BLaER1 (cell line): ENCODE results near the gene KDM4C.

ENCODE experiments used
- H3K27ac ChIP-seq: shearing (Covaris generic); formaldehyde crosslinking; 2 replicates; pipeline ENCODE4 v1.8.1; 2022
- H3K27me3 ChIP-seq: shearing (Covaris generic); formaldehyde crosslinking; 2 replicates; pipeline ENCODE4 v1.8.1; 2022
- H3K36me3 ChIP-seq: shearing (Covaris generic); formaldehyde crosslinking; 2 replicates; pipeline ENCODE4 v1.8.1; 2022
- H3K4me1 ChIP-seq: shearing (Covaris generic); formaldehyde crosslinking; 2 replicates; pipeline ENCODE4 v1.8.1; 2022
- H3K4me2 ChIP-seq: shearing (Covaris generic); formaldehyde crosslinking; 2 replicates; pipeline ENCODE4 v1.8.1; 2022
- H3K4me3 ChIP-seq: shearing (Covaris generic); formaldehyde crosslinking; 2 replicates; pipeline ENCODE4 v1.8.1; 2022
- H3K9ac ChIP-seq: shearing (Covaris generic); formaldehyde crosslinking; 2 replicates; pipeline ENCODE4 v1.8.1; 2022
- H3K9me3 ChIP-seq: shearing (Covaris generic); formaldehyde crosslinking; 2 replicates; pipeline ENCODE4 v1.8.1; 2022
- H4K20me1 ChIP-seq: shearing (Covaris generic); formaldehyde crosslinking; 2 replicates; pipeline ENCODE4 v1.8.1; 2022
- Cebpa-rat ChIP-seq: shearing (Covaris generic); IDR thresholded peaks from 2 replicates; pipeline ENCODE4 v1.8.1; 2022

The KDM4C gene

DNA sequence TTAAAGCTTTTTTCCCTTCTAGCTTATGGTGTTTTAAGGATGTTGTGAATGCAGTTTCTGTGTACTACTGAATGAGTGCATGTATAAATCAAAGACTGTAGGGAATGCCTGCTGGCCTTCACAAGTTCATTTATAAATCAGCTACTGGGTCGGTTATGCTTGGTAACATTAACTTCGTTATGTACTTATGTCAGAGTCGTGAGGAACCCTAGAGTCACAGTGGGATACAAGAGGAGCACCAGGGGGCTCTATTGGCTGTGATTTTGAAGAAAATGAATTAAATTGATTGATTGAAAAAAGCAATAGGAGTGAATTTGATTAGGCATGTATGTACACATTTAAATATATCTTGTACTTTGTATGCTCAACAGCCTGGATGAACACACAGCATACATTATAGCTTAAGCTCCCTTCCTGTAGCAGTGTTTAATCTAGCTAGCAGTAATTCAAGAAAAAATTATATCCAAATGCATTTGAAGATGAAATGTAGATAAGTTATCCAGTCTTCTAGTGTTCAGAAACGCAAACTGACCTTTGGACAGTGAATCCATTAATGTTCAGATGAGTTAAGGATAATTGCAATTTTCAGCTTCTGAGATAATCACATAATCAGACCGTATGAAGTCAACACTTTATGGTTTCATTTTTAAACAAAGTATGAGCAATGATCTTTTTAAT lies 204.2 kb downstream of the KDM4C start:
- Histone ChIP-seq H3K9me3 (no peaks in the 10 kb centered on the region), H4K20me1 (no peaks in the 10 kb centered on the region), H3K4me2 (no peak overlapping the region), H3K36me3 (peaks cover 27% of the 10 kb centered on the region), H3K4me3 (no peak overlapping the region), H3K27ac (no peak overlapping the region), H3K9ac (no peak overlapping the region), H3K4me1 (peaks cover 24% of the 10 kb centered on the region), H3K27me3 (no peaks in the 10 kb centered on the region)
- TF ChIP-seq Cebpa-rat, result no peak

DNA sequence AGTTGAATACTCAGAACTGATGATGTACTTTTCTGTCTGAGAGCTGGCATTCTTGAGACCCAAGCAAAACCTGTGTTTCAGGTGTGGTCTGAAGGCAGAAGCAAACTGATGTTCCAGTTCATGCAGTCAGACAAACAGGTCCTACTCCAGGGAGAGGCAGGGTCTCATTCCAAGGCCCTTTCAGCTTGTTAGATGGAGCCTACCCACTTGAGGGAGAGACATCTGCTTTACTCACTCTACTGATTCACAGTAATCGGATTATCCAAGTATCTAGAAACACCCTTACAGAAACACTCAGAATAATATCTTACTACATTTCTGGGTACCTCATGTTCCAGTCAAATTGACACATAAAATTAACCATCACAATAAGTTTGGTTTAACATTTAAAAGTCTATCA lies 207.8 kb downstream of the KDM4C start:
- no peaks in the 10 kb centered on the region for H3K9me3 ChIP-seq
- H3K4me1 ChIP-seq, result peaks cover 2% of the 10 kb centered on the region; the same call in 1 of the 2 replicates
- TF ChIP-seq Cebpa-rat, result no peak
- peaks cover 17% of the 10 kb centered on the region for H4K20me1 ChIP-seq
- H3K27me3 ChIP-seq, result no peaks in the 10 kb centered on the region
- H3K4me3 ChIP-seq, result no peak overlapping the region
- no peak overlapping the region for H3K4me2 ChIP-seq
- peaks cover 10% of the 10 kb centered on the region for H3K36me3 ChIP-seq
- H3K27ac ChIP-seq, result no peak overlapping the region
- no peak overlapping the region for H3K9ac ChIP-seq

DNA sequence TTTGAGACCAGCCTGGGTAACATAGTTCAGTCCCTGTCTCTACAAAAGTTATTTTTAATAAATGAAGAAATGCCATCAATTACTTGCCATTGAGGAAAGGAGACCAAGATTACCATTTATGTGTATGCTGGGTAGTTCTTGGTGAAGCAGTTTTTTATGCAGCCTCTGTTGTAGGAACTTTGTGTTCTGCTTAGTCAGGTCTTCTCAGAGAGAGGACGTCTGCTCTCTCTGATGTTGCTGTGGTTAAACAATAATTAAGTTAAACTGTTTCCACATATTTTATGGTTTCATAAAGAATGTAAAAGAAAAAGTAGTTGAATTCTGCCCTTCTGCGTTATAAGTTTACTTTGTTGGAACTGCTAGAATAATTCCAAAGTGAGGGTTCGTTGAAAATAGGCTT lies 210.5 kb downstream of the KDM4C start:
- Histone ChIP-seq H3K4me3 (no peak overlapping the region), H3K4me2 (no peak overlapping the region), H3K9me3 (no peaks in the 10 kb centered on the region), H3K4me1 (no peaks in the 10 kb centered on the region), H3K27ac (no peak overlapping the region), H3K27me3 (no peaks in the 10 kb centered on the region), H3K9ac (no peak overlapping the region), H3K36me3 (peaks cover 3% of the 10 kb centered on the region; the same call in 1 of the 2 replicates), H4K20me1 (peaks cover 26% of the 10 kb centered on the region)
- TF ChIP-seq Cebpa-rat, result no peak

DNA sequence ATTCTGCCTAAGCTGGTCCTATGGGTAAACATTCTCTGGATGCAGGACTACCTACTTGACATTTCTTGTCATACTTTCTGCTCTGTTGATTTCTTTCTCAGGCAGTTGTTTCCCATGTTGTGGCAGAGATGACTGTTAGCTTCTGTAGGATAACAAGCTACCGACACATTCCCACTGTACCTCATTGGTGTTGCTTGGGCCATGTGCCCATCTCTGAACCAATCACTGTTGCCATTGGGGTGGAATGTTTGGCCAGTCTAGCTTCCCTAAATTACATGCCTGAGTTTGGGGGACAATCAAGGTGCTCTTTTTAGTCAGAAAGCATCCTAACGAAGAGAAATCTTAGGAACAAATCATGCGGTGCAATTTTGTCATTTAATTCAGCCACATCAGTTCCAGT lies 212.0 kb downstream of the KDM4C start:
- no peaks in the 10 kb centered on the region for H3K9me3 ChIP-seq
- no peaks in the 10 kb centered on the region for H3K27me3 ChIP-seq
- H3K4me1 ChIP-seq, result no peaks in the 10 kb centered on the region
- H4K20me1 ChIP-seq, result peaks cover 30% of the 10 kb centered on the region
- no peak overlapping the region for H3K4me2 ChIP-seq
- no peak overlapping the region for H3K27ac ChIP-seq
- no peak overlapping the region for H3K9ac ChIP-seq
- no peak for TF ChIP-seq Cebpa-rat
- peaks cover 3% of the 10 kb centered on the region for H3K36me3 ChIP-seq
- H3K4me3 ChIP-seq, result no peak overlapping the region

DNA sequence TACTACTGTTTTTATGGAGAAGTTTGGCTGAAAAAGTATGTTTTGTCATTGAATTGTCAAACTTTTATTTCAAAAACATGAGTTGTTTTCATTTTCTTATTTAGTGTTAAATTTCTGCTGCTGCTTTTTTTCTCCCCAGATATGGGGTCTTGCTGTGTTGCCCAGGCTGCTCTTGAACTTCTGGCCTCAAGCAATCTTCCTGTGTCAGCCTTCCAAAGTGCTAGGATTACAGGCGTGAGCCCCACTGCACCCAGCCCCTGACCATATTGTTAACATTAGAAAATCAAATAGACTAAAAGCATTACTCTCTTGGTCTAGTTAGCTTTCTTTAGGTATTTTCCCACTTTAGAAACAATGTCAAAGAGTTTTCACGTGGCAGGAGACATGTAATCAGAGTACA lies 215.3 kb downstream of the KDM4C start:
- H3K9me3 ChIP-seq, result no peaks in the 10 kb centered on the region
- H3K4me1 ChIP-seq, result no peaks in the 10 kb centered on the region
- H3K27ac ChIP-seq, result no peak overlapping the region
- TF ChIP-seq Cebpa-rat, result no peak
- H3K4me3 ChIP-seq, result no peak overlapping the region
- H4K20me1 ChIP-seq, result peaks cover 30% of the 10 kb centered on the region
- no peak overlapping the region for H3K4me2 ChIP-seq
- no peaks in the 10 kb centered on the region for H3K27me3 ChIP-seq
- no peak overlapping the region for H3K9ac ChIP-seq
- H3K36me3 ChIP-seq, result no peaks in the 10 kb centered on the region; the same call in 1 of the 2 replicates

DNA sequence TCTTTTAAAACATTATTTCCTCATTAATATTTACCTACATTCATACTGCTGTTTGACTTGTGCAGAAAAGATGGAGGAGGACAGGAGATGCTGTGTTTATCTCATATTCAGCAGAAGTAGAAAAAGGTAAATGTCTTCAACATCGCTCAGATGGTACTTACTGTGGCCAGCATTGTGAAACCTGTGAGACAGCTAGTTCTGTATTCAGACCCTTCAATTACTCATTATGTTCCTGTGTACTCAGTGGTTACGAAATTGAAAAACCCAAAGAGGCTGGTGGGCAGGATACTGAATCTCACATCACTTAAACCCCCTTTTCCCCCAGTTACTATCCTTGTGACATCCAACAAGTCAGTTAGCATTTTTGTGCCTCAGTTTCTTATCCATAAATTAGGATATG lies 216.0 kb downstream of the KDM4C start:
- no peaks in the 10 kb centered on the region for H3K27me3 ChIP-seq
- H3K4me1 ChIP-seq, result no peaks in the 10 kb centered on the region
- no peak overlapping the region for H3K4me3 ChIP-seq
- H3K4me2 ChIP-seq, result no peak overlapping the region
- H4K20me1 ChIP-seq, result peaks cover 28% of the 10 kb centered on the region
- H3K27ac ChIP-seq, result no peak overlapping the region
- H3K9me3 ChIP-seq, result no peaks in the 10 kb centered on the region
- no peak overlapping the region for H3K9ac ChIP-seq
- no peak for TF ChIP-seq Cebpa-rat
- H3K36me3 ChIP-seq, result no peaks in the 10 kb centered on the region; the same call in 1 of the 2 replicates

DNA sequence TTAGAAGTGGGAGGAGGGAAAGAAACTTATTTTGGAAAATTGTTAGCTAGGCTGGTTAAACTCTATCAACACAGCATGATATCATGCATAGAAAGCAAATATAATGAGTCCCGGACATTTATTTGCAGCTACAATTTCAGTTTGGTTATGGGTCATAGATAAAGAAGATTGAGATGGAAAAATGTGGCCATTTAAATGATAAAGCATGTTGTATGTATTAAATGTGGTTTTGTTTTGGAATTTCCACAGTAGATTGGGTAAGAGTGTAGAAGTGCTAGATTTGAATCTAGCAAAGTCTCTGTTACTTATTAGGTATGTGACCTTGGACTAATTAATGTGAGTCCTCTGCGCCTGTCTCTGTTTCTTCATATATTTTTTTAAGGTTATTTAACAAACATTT lies 217.4 kb downstream of the KDM4C start:
- TF ChIP-seq Cebpa-rat, result no peak
- no peak overlapping the region for H3K27ac ChIP-seq
- H3K9me3 ChIP-seq, result no peaks in the 10 kb centered on the region
- H4K20me1 ChIP-seq, result peaks cover 24% of the 10 kb centered on the region
- no peaks in the 10 kb centered on the region; the same call in 1 of the 2 replicates for H3K36me3 ChIP-seq
- H3K4me2 ChIP-seq, result no peak overlapping the region
- H3K4me3 ChIP-seq, result no peak overlapping the region
- H3K4me1 ChIP-seq, result no peaks in the 10 kb centered on the region
- no peak overlapping the region for H3K9ac ChIP-seq
- H3K27me3 ChIP-seq, result no peaks in the 10 kb centered on the region

DNA sequence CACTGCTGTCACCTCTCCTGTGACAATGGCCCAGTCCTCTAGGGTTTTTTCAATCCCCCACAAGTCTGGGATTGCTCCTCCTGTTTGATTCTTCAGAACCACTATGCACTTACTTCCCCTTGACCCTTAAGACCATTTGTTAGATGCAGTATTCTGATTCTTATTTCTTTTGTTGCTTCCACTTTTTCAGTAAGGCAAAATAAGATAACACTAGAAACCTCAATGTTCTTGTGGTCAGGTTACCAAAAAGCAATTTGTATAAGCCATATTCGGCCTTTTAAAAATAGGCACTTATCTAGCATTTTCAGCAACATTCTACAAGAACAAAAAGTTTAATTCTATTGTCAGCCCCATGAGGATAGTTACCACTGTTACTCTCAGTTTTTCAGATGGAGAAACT lies 220.0 kb downstream of the KDM4C start:
- Histone ChIP-seq H4K20me1 (peaks cover 25% of the 10 kb centered on the region), H3K9me3 (no peaks in the 10 kb centered on the region), H3K9ac (no peak overlapping the region), H3K4me2 (no peak overlapping the region), H3K4me3 (no peak overlapping the region), H3K4me1 (no peaks in the 10 kb centered on the region), H3K36me3 (peaks cover 16% of the 10 kb centered on the region), H3K27ac (no peak overlapping the region), H3K27me3 (no peaks in the 10 kb centered on the region)
- TF ChIP-seq Cebpa-rat, result no peak

DNA sequence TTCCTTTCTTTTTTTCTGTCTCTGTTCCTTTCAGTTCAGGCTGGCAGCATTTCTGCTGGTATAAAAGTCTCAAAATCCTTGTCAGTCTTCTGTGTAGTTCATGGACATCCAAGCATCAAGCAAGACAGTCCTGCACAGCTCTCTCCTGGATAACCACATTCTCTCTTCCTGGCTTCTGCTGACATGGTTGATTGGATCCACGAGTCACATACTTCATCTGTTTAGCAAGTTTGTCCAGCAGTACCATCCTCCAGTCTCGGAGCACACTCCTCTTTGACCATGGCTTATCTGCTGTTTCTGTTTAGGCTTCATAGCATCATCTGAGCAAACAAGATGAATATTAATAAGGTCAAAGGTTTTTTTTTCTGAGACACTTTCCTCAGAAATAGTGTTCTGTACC lies 220.8 kb downstream of the KDM4C start:
- Histone ChIP-seq H3K4me3 (no peak overlapping the region), H3K4me2 (no peak overlapping the region), H3K4me1 (no peaks in the 10 kb centered on the region), H3K27ac (no peak overlapping the region), H3K27me3 (no peaks in the 10 kb centered on the region), H3K9ac (no peak overlapping the region), H3K36me3 (peaks cover 23% of the 10 kb centered on the region), H3K9me3 (no peaks in the 10 kb centered on the region), H4K20me1 (peaks cover 20% of the 10 kb centered on the region; the same call in 1 of the 2 replicates)
- TF ChIP-seq Cebpa-rat, result no peak

DNA sequence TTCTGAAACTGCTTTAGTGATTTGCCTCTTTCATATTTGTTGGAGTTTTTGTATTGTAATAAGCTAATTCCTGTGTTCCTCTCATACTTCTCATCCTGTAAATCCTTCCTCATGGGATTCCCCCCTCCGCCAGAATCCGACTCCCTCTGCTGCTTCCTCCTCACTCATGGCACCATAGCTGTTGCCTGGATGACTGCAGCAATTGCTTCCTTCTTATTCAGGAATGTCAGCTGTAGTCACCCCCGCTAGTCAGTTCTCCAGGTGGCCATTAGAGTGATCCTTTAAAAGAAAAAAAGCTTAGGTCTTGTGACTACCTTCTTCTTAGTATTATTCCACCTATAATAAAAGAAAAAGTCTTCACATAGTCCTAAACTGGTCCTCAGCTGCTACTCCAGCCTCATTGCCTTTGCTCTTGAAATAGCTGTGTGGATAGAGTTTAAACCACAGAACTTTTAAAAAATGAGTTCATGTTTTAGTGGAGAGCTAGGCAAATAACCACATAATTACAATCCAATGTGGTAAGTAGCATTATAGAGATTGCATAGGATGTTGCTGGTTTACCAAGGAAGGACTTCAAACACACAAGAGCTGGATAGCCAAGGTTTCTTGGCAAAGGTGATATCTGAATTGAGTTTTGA lies 227.3 kb downstream of the KDM4C start:
- H4K20me1 ChIP-seq, result peaks cover 11% of the 10 kb centered on the region; the same call in 1 of the 2 replicates
- no peak for TF ChIP-seq Cebpa-rat
- no peaks in the 10 kb centered on the region for H3K4me1 ChIP-seq
- H3K9me3 ChIP-seq, result no peaks in the 10 kb centered on the region
- H3K9ac ChIP-seq, result no peak overlapping the region
- peaks cover 85% of the 10 kb centered on the region for H3K36me3 ChIP-seq
- no peaks in the 10 kb centered on the region for H3K27me3 ChIP-seq
- no peak overlapping the region for H3K27ac ChIP-seq
- no peak overlapping the region for H3K4me3 ChIP-seq
- no peak overlapping the region for H3K4me2 ChIP-seq
